ENCODE results near the gene TBC1D9.

TBC1D9 gene

GRCh38 chr4:140668111-140668510 is 88.1 kb downstream of the TBC1D9 start:
- TF ChIP-seq CTCF (IDR thresholded peaks at IDR 0.05): no peak

GRCh38 chr4:140666889-140667614 is 89.1 kb downstream of the TBC1D9 start:
- no peak for TF ChIP-seq CTCF (IDR thresholded peaks at IDR 0.05)

- no peak for TF ChIP-seq CTCF (IDR thresholded peaks at IDR 0.05)
Observed at GRCh38 chr4:140662082-140662869, 93.9 kb downstream of the TBC1D9 start.

GRCh38 chr4:140661550-140661949 is 94.6 kb downstream of the TBC1D9 start:
- no peak for TF ChIP-seq CTCF (IDR thresholded peaks at IDR 0.05)

- no peak for TF ChIP-seq CTCF (IDR thresholded peaks at IDR 0.05)
Observed at GRCh38 chr4:140659943-140660700, 96.1 kb downstream of the TBC1D9 start.

GRCh38 chr4:140654495-140654814 is 101.7 kb downstream of the TBC1D9 start:
- TF ChIP-seq CTCF (IDR thresholded peaks at IDR 0.05): no peak

- no peak for TF ChIP-seq CTCF (IDR thresholded peaks at IDR 0.05)
Observed at GRCh38 chr4:140653718-140654494, 102.3 kb downstream of the TBC1D9 start.

Measured in LNCAP (cell line).